CD1c-positive myeloid dendritic cell (primary cell): ENCODE measurements around the gene SLC35F3.

Source experiments
- DNase-seq: peaks from one replicate; pipeline ENCODE4 v3.0.0-alpha.2; 2016; ENCODE audit errors: extremely low spot score

The SLC35F3 gene

DNA sequence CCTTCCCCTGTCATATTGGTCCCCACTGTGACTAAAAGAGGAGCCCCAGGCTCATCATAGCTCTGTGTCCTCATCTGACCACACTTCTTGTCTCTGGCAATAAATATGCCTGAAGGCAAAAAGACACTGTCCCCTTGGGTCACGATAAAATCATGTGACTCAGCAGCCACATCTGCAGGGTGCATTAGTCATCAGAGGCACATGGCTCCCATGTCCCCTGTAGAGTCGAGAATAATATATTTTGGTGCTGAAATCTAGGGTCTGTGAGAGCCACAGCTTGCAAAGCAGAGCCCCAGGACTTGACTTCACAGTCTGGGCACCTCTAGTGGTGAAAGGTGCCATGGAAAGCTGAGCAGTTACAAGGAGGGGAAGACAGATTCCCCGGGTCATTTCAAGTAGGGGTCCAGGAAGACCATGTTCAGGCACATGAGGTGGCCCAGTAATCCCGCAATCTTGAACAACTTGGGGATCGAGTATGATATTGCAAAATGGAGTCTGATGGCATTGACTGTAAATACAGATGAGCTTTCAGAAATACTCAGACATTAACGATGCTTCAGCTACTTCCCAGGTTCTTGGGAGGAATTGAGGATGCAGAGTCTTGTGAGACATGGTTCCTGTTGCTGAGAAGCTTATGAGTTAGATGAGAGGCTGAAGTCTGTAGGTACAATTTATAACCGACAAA is 68.6 kb downstream of the SLC35F3 start:
- DNase-seq: no peak

DNA sequence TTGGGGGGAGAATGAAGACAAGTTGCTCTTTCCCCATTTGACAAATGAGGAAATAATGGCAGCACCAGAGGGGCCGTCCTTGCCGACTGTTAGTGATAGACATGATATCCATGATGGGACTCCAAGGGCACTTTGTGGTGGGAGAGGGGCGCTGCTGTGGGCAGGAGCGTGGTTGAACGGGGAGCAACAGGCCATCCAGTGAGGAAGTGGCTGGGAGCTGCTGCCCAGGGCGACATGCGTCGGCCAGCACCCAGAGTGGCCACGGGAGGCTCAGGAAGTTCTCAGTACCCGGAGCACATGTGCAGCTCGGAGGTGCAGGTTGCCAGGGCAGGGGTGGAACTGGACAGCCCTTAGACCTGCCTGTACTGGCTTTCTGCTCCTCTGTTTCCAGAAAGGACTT is 71.0 kb downstream of the SLC35F3 start:
- no peak for DNase-seq

DNA sequence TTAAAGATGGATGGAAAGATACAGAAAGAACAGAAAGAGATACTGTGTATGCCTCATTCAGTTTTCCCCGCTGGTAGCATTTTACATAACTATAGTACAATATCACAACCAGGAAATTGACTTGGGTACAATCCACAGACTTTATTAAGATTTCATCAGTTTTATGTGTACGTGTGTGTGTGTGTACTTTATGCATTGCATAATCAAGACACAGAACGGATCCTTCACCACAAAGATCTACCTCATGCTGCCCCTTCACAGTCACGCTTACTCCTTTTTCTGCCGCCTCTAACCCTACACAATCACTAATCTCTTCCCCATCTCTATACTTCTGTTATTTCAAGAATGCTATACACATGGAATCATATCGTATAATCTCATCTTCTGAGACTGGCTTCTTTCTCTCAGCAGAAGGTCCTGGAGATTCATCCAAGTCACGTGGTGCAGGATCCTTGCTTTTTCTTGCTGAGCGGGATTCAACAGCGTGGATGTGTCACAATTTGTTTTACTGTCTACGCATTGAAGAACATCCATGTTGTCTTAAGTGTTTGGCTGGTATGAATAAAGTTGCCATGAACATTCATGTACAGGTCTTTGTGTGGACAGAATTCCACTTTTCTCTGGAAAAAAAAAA is 76.7 kb downstream of the SLC35F3 start:
- DNase-seq: no peak

DNA sequence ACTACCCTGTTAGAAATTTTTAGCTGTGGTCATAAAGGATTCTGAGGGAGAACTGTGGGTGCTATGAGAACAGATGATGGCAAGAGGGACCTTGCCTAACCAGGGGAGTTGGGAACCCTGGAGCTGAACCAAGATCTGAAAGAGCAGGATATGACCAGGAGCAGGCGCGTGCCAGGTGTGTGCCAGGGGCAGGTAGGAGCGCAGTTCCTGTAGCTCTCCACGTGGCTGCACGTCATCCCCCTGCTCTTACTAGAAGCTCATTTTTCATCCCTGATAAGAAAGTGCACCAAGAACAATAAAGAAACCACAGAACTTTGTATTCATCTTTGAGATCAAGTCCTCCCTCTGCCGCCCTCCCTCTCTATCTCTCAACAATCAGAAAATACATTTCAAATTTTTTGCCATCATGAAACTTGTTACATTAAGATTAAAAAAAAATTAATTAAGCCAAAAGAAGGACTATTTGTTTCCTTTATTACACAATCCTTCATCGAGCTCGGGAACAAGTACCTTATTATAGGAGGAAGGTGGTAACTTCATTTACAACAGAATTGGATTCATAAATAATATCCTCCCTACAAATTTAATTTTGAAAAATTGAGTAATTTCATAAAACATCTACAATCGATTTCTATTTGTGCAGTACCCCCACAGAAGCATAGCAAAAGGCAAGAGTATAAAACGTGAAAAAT is 78.5 kb downstream of the SLC35F3 start:
- DNase-seq: no peak

DNA sequence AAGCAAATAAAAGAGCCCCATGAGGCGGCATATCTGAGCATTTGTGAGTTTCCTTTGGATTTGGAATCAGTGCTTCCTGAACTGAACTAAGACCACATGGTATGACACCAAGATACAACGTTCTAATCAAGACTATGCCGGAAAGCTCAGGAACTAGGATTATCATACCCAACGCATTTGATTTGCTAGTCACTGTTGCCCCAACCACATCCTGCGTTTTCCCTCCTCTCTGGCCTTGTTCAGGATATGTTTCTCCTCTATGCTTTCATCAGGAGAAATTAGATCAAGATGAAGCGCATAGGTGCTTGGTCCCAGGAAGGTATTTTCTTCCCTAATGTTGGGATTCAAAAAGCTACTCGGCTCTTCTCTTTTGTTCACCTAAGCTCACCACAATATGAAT is 79.3 kb downstream of the SLC35F3 start:
- no peak for DNase-seq

DNA sequence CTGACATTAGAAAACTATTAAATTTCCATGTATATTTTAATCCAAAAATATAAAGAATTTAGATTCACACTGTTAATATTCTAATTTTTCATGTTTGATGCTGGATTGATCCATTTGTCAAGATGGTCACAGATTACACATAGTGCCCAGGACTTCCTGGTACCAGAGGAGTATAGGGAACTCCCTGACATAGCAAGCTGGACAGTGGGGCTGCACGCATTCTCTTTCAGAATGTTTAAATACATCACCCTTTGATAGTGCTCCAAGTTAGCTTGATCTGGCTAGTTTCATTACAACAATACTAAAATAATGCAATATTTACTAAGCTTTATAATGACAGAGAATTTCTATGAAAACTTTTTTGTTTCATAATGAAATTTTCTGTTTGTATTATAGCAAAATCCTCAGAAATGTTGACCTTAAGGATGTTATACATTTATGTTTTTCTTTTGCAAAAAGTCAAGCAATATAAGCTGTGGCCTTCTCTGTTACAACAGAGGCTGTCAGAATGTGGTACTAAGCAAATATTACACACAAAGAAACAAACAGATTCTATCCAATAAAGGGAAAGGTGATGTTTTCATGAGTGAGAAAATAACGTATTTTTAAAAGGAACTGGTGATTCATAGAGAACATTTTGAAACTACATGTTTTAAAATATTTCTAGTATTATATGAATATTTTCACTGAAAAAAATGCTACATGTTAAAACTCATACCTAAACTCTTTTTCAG is 84.7 kb downstream of the SLC35F3 start:
- DNase-seq: no peak

DNA sequence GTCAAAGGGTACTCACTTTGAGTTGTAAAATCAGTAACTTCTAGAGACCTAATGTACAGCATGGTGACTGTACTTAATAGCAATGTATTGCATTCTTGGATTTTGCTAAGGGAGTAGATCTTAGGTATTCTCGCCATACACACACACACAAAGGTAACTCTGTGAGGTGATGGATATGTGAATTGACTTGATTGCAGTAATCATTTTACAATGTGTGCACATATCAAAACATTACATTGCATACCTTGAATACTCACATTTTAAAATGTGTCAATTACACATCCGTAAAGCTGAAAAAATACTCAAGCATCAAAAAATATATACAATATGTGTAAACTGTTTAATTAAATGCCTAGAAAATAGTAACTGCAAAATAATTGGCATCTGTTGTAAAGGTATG is 86.0 kb downstream of the SLC35F3 start:
- DNase-seq: no peak

DNA sequence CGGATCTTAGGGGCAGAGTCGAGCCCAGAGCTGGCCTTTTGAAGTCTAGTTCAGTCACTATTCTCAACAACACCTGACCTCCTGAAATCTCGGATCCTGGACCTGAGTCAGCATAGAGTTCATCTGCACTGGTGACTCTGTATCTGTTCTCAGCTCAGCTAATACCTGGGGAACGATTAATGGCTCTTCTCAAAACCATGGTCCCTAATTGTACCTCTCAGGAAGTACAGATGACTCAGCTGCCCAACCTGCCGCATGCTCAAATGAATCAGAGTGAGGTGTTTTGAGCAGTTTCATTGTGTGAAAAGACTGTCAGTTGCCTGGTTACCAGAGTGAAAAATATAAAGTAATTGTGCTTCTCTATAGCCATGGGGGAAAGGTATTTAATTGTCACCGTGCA is 89.2 kb downstream of the SLC35F3 start:
- DNase-seq: no peak

DNA sequence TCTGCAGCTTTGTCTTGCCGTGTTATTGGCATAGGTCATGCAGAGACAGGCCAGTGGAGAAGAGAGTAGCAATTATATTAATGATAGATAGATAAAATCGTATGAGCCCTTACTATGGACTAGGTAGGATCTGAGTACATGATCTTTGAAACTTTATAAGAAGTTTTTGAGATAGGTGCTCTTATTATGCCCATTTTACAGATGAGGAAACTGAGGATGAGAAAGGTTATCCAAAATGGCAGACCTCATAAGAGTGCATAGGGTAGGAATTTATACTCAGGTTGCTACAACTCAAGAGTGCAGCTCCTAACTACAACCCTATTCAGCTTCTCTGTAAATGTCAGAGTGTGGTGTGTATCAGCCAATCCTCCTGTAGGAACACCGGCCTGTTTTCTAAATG is 89.6 kb downstream of the SLC35F3 start:
- DNase-seq: no peak

DNA sequence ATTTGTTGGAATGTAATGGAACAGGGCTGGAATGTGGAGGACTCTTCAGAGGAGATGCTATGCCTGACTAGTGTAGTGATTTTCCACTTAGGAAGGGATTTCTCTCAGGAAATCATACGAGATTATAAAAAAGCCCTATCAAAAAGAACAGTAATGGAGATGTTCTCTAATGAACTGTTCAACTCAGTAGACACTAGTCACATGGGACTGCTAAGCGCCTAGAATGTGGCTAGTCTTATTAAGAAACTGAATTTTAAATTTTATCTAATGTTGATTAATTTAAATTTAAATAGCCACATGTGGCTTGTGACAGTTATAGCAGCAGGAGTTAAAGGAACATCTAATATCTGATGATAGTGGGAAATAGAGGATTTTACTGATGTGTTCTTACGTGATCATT is 94.0 kb downstream of the SLC35F3 start:
- no peak for DNase-seq

DNA sequence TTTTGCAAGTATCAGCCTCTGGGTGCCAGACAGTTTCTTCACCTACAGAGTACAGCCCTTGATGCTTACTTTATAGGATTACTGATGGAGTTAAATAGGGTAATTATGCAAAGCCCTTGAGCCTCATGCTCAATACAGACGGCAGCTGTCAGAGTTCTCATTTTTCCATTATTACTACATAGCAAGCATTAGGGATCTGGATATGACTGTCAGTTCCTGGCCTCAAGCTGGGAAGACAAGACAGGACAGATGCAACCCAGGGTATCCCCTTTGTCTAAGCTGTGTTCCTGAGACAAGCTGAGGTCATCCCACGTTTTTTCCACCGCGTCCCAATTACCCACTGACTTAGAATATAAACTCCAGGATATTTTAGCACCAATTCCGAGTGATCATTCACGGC is 94.4 kb downstream of the SLC35F3 start:
- DNase-seq: no peak

DNA sequence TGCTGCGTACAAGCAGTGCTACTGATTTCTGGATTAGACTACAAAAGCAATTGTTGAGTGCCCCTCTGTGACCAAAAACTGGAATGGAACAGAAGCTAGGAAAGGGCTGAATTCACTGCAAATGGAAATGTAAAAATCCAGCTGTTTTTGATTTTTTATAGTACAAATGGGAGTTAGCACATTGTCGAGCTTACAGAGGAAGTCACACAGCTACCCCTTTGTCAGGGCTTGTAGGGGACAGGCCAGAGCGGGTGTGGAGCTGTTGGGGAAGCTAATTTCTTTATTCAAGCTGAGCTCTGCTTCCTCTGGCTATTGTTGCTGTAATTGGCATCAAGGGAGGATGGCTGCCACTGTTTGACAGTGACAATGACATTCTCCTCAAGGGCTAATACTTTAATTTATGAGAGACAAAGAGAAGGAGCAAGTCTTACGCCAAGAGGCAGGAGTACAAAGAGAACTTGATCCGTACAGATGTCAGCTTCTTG is 96.1 kb downstream of the SLC35F3 start:
- no peak for DNase-seq

DNA sequence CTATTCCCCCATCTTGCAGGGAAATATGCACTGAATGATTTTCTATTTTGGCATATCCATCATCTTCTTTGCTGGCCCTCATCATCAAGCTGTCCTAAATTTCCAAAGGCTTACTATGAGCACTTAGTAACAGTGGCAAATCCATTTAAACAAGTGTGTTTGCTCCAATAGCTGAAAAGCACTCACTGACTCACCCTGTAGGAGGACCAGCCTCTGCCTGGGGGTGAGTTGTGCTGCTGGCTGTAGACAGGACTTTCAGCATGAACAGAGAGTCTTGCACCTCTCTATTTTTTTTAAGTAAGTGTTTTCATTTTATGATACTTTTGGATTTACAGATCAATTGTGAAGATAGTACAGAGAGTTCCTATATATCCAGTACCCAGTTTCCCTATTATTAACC is 97.3 kb downstream of the SLC35F3 start:
- no peak for DNase-seq

DNA sequence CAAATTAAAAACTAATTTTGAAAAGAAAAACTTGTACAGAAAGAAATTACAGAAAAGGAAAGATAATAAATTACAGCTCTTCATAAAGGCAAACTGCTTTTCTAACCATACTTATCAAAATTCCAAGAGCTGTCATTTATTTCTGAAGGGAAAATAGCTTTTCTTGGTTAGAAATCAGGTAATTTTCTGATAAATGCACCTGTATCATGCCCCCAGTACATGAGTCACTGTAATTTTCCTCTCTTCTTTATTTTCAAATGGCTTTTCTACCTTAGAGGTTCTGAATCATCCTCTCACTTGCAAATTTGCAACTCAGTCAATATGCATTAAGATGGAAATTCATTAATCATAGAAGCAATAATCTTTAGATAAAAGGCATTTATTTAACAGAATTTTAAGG is 100.1 kb downstream of the SLC35F3 start:
- DNase-seq: no peak

DNA sequence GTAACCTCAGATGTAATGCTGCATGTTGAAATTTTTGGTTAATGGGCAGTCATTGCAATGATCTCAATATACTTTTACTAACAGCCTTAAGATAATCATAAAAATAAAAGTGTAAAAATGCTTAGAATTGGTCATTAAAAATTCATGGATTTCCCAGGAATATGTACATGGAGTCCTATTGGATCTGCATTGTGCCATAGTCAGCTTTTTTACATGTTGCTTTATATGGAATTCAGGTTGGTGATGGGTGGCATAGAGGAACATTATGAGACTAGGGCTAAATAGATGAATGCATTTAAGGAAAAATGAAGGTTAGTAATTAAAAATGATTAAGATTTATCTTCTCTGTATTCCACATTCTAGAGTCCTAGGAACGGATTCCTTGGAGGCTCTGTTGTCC is 103.2 kb downstream of the SLC35F3 start:
- DNase-seq: no peak

DNA sequence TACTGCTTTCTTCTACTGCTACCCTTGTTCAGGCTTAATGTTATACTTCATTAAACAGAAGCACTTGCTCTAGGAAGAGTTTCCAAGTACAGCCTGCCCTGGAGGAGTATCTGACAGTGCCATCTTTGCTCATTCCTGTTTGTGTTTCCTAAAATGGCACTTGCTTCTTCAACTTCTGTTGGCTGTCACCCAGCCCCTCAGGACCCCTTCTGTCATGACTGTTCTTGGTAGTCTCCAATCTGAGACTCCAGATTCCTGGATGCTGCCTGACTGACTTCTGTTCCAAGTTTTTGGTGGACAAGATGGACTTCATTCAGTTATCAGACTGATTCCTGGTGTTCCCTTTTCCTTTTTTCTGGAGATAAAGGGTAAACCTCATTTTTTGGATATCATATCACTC is 104.1 kb downstream of the SLC35F3 start:
- DNase-seq: no peak

DNA sequence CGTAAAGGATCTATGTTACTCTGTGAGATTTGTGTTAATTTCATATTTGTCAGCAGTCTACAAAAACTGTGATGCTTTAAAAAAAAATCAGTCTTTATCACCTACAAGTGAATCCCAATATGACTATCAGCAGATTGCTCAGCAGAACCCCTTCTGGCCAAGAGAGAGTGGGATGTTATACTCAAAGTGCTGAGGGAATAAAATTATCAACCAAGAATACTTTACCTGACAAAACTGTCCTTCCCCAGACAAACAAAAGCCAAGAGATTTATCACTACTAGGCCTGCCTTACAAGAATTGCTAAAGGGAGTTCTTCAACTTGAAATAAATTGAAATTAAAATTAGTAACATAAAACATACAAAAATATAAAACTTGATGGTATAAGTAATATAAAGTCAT is 105.2 kb downstream of the SLC35F3 start:
- no peak for DNase-seq

DNA sequence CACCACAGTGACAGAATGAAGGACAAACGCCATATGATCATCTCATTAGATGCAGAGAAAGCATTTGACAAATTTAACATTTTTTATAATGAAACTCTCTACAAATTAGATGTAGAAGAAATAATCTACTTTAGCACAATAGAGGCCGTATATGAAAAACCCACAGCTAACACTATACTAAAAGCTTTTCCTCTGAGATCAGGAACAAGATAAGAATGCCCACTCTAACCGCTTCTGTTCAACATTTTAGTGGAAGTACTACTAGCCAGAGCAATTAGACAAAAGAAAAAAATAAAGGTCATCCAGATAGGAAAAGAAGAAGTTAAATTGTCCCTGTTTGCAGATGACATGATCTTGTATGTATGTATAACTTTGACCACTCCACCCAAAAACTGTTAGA is 109.7 kb downstream of the SLC35F3 start:
- DNase-seq: no peak

DNA sequence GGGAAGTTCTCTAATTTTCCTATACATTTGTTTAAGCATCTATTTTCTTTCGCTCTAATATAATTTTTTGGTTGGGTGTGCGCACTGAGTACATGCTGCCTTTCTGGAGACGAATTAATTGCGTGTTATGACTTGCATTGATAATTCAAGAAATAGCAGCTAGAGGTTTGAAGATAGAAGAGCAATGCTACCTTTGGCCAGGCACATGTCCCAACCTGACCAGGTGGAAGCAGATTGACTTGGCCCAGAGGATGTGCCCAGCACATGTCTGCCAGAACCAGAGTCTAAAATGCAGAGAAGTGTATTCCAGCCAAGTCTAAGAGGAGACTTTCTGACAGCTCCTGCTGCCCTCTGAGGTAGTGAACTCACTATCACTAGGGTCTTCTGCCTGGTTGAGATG is 114.3 kb downstream of the SLC35F3 start:
- DNase-seq: no peak

DNA sequence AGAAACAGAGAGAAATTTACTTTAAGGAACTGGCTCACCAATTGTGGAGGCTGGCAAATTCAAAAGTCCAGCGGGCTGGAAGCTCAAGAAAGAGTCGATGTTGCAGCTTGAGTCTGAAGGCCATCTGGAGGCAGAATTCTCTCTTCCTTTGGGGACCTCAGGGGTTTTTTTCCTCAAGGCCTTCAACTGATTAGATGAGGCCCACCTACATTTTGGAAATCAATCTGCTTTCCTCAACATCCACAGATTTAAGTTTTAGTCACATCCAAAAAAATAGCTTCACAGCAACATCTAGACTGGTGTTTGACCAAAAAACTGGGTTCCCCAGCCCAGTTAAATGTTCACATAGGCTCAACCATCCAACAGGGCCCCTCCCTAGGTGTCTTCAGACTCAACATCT is 114.9 kb downstream of the SLC35F3 start:
- DNase-seq: no peak

DNA sequence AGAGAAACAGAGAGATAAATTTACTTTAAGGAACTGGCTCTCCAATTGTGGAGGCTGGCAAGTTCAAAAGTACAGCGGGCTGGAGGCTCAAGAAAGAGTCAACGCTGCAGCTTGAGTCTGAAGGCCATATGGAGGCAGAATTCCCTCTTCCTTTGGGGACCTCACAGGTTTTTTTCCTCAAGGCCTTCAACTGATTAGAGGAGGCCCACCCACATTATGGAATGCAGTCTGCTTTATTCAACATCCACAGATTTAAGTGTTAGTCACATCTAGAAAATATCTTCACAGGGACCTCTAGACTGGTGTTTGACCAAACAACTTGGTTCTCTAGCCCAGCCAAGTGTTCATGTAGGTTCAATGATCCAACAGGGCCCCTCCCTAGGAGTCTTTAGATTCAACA is 117.8 kb downstream of the SLC35F3 start:
- DNase-seq: no peak

DNA sequence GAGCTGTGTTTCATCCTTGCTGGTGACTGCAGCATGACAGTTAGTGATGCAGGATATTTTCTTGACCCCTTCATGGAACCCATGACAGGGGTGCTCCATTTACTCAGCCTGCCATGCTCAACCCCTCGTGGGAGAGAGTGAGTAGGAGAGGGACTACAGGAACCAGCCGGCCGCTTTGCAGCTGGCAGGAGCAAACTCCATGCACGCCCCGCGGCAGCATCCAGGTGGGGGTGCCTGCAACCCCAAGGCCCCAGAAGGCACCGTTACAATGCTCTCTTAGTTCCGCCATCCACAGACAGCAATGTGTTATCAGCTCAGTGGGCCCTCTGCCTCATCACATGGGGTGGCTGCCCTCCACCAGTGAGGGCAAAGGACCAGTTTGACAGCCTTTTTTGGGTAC is 135.1 kb downstream of the SLC35F3 start:
- DNase-seq: no peak
